HG02642 (cell line): ENCODE measurements around the gene SRBD1.

Source experiments
- ATAC-seq: cut with Tn5 transposase; IDR thresholded peaks from one replicate; pipeline ENCODE4 v1.9.1; 2021; ENCODE audit warnings: mild to moderate bottlenecking; ENCODE audit not compliant: unreplicated experiment, poor library complexity

Gene SRBD1

GRCh38 chr2:45567288-45567963 lies 43.6 kb downstream of the SRBD1 start:
- ATAC-seq: peak; percentile 10

- ATAC-seq: no peak
Observed at GRCh38 chr2:45559436-45559835, 51.6 kb downstream of the SRBD1 start.

GRCh38 chr2:45554742-45555140 lies 56.3 kb downstream of the SRBD1 start:
- no peak for ATAC-seq

- no peak for ATAC-seq
Observed at GRCh38 chr2:45554073-45554741, 56.9 kb downstream of the SRBD1 start.

- no peak for ATAC-seq
Observed at GRCh38 chr2:45551862-45552261, 59.2 kb downstream of the SRBD1 start.

DNA sequence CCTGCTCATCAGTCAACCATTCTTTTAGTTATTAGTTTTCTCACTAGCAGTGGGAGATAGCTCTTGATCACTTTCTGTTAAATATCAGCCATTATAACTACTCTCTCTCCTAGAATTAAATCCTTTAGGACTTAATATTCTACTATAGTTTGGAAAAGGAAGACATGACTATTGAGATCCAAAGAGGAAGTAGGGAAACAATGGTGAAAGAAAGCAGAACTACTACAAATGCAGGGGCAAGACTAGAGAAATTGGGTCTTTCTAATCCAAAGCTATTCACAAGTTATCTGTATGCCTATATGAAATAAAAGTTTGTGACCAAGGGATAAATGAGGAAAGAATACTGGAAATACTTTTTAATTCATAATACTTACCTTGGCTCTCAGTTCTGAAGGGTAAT lies 65.1 kb downstream of the SRBD1 start:
- no peak for ATAC-seq

- no peak for ATAC-seq
Observed at GRCh38 chr2:45543257-45543656, 67.8 kb downstream of the SRBD1 start.

- no peak for ATAC-seq
Observed at GRCh38 chr2:45542013-45542412, 69.1 kb downstream of the SRBD1 start.

DNA sequence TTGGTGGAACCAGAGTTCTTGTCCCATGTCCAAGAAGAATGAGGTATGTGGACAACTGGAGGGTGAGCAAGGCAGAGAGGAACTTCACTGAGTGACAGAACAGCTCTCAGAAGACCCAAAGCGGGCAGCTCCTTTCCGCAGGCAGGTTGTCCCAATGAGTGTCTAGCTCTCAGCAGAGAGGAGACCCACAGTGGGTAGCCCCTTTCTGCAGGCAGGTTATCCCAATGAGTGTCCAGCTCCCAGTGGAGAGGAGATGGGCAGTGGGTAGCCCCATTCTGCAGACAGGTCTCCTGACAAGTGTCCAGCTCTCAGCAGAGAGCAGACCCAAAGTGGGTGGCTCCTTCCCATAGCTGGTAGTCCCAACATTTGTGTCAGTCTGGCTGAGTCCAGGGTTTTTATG lies 69.6 kb downstream of the SRBD1 start:
- ATAC-seq: no peak

GRCh38 chr2:45540942-45541341 lies 70.1 kb downstream of the SRBD1 start:
- ATAC-seq: no peak

GRCh38 chr2:45533771-45534170 lies 77.3 kb downstream of the SRBD1 start:
- no peak for ATAC-seq

- no peak for ATAC-seq
Observed at GRCh38 chr2:45532181-45532580, 78.9 kb downstream of the SRBD1 start.

GRCh38 chr2:45524016-45524415 lies 87.1 kb downstream of the SRBD1 start:
- ATAC-seq: no peak

DNA sequence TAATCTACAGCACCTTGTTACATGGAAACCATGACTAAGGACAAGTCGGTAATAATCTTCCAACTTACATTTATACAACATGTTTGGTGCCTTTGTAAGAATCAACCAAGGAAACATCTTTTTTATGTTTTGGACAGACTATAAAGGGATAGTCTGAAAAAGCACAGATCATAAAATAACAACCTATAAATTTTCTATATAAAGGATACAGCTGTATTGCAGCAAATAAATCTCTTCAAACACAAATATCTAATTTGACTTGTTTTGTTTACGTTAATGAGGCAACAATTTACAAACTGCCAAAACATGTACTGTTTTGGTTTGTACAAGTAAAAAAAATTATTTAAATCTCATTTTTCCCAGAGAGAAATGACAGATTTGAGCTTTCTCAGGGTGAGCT lies 92.5 kb downstream of the SRBD1 start:
- ATAC-seq: no peak

DNA sequence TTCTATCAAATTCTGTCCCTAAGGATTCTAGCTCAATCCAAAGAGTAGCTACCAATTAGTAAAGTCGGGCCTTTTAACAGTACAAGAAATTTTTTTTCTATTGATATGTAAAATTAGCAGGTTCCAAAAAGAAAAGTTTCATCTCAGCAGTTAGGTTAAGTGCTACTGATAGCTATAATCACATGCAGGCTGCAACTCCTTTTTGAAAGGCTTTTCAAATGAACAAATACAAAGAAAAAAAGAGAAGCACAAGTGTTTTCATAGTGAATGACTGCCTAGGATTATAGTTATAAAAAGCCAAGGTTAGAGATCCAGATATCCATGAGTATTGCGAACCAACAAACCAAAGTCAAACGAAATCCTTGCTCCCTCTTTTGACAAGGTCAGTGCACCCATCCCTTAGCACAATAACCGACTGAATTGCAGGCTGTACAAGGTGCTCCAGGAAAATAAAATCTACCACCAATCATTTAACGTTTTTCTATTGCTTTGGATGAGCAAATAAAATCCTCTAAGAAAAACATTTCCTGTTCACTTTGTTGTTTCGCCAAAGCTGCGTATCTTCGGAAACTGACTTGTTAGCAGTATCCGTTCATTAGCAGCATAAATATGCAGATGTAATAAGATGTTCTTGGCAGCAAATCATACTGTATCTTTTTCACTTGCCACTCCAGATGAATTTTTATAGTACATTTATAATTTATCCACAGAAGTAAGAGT lies 100.2 kb downstream of the SRBD1 start:
- ATAC-seq: no peak

DNA sequence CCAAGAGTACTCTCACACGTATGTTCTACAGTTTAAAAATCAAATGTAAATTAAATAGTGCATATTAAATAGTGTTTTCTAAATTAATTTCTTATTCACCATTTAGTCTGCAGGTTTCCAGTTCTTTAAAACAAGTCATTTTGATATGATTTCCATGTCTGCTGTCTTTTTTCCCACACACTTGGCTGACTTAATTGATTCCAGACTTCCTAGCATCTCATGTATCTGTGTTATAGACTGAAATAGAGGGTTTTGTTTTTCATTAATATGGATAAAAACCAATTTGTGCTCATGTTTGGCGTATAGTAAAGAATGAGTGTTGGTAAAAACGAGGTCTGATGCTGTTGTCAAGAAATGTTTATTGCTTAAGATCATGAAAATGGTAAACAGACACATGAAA lies 104.3 kb downstream of the SRBD1 start:
- ATAC-seq: no peak

DNA sequence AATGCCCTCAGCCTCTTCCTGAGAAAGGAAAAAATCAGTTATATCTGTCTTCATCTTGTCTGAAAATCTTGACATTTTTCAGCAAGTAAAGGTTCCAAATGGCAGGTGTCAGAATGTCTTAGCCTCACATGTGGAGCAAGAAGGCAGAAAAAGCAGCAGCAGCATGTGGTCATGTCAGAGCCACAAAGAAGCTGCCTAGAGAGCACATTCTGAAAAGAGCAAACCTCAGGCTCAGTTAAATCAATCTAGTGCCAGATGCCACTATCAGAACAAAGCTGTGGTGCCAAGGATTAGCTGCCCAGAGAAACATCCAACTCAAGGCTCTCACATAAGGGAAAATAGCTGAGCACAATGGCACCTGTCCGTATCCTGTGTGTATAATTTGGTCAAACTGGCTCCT lies 105.9 kb downstream of the SRBD1 start:
- ATAC-seq: no peak

GRCh38 chr2:45498661-45499550 lies 112.2 kb downstream of the SRBD1 start:
- ATAC-seq: no peak

DNA sequence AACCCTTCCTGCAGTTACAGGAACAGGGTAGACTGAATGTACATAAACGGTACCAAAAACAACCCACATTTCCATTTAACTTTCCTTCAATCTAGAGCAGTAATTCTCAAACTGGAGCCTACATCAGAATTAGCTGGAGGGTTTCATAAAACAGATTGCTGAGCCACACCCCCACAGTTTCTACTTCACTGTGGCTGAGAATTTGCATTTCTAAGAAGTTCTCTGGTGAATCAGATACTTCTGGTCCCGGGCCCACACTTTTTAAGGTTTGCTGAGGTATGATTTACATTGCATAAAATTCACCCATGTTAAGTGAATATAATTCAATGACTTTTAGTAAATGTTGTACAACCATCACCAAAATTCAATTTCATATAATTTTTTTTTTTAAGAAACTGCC lies 113.7 kb downstream of the SRBD1 start:
- peak; percentile 70 for ATAC-seq

GRCh38 chr2:45496869-45497268 lies 114.2 kb downstream of the SRBD1 start:
- no peak for ATAC-seq

- no peak for ATAC-seq
Observed at GRCh38 chr2:45494978-45495293, 116.1 kb downstream of the SRBD1 start.
